H1 (cell line): ENCODE measurements around the gene LOXL4. TPM values are rescaled to one million over a fixed set of nuclear protein-coding genes. Genes with fewer than 3 reads are reported as not detected.

Experiments
- CBX8 ChIP-seq: fragments of 300-800, 300-1000 bp; sonication (generic); IDR thresholded peaks from 2 replicates; pipeline ENCODE4 v1.7.1; 2016; ENCODE audit warnings: low read depth, low read length, borderline replicate concordance
- CEBPB ChIP-seq: IDR thresholded peaks from 2 replicates; pipeline ENCODE4 v1.6.1; 2012; ENCODE audit warnings: low read depth, low read length
- JUND ChIP-seq: IDR thresholded peaks from 2 replicates; pipeline ENCODE4 v1.6.1; 2011; ENCODE audit warnings: mild to moderate bottlenecking, improper control_type of control experiment, low read length
- NANOG ChIP-seq: IDR thresholded peaks from 2 replicates; pipeline ENCODE4 v1.6.1; 2011; ENCODE audit warnings: low read length, low read depth, mild to moderate bottlenecking, inconsistent platforms; ENCODE audit not compliant: insufficient read depth, poor library complexity, severe bottlenecking
- SAP30 ChIP-seq: fragments of 300-600 bp; sonication (generic); IDR thresholded peaks from 2 replicates; pipeline ENCODE4 v1.7.1; 2012; ENCODE audit warnings: low read length, moderate library complexity, mild to moderate bottlenecking, inconsistent platforms; ENCODE audit not compliant: insufficient read depth, insufficient replicate concordance
- polyA plus RNA-seq, 7 experiments: library from polyadenylated mRNA; depleted of rRNA in 3 of 7; stranded (reverse) in 5 of 7; unstranded in 2 of 7; fragments of >200 nt in 5 of 7; fragments of 200-250 nt in 2 of 7; gene quantifications; 1 replicate in 5 of 7; 2 replicates in 1 of 7; 4 replicates in 1 of 7; pipeline versions ENCODE4 v1.2.1 to v1.2.3, GENCODE V29; 2011 to 2013; ENCODE audit warnings: missing spikeins in 2 of 7, mixed read lengths in 2 of 7
- total RNA-seq: library from RNA; stranded (reverse); fragmentation: NEBNext Ultra II Directional; extraction: Animal tissue kit (Norgen Biotek cat#: 25700); gene quantifications from 2 replicates; pipeline ENCODE4 v1.2.1, GENCODE V29; 2021
- TF ChIP-seq, protein P1 (sequence below): IDR thresholded peaks from 2 replicates; pipeline ENCODE4 v1.6.1; 2011; ENCODE audit warnings: low read depth, mild to moderate bottlenecking, low read length; ENCODE audit not compliant: insufficient read depth
- TF ChIP-seq, protein P2 (sequence below): IDR thresholded peaks from 2 replicates; pipeline ENCODE4 v1.6.1; 2011; ENCODE audit warnings: low read length, improper control_type of control experiment

The LOXL4 gene
- total and polyA plus RNA-seq, 2 of the 8 experiments (the other 6 are each of a cell fraction or from before 2014, with no cell fraction given): 0.13 to 0.27 TPM

DNA sequence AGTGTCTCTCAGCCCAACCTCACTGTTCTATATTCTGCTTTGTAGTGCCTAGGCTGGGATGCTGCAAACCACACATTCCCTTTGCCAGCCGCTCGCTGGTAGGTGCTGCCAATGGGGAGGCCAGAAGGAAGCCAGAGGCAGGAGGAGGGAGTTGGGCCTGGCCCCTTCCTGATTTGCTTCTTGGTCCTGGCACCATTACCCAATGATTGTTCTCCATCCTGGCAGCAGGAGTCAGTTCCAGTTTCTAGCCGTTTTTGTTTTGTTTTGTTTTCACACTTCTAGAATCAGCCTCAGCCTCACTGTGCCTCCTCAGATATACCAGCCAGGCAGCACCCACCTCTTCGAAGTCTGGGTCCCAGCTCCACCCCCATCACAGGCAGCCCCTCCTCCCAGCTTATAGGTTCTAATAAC, 27.4 kb upstream of the LOXL4 start (continued):
- TF ChIP-seq NANOG (no peak), JUND (no peak), CBX8 (no peak), CEBPB (no peak), SAP30 (no peak)
- TF ChIP-seq, protein P1, sequence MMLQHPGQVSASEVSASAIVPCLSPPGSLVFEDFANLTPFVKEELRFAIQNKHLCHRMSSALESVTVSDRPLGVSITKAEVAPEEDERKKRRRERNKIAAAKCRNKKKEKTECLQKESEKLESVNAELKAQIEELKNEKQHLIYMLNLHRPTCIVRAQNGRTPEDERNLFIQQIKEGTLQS: no peak
- TF ChIP-seq, protein P2, sequence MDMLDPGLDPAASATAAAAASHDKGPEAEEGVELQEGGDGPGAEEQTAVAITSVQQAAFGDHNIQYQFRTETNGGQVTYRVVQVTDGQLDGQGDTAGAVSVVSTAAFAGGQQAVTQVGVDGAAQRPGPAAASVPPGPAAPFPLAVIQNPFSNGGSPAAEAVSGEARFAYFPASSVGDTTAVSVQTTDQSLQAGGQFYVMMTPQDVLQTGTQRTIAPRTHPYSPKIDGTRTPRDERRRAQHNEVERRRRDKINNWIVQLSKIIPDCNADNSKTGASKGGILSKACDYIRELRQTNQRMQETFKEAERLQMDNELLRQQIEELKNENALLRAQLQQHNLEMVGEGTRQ: no peak
- TF ChIP-seq, all 59 proteins: peak for 0
